Neural crest cell (in vitro differentiated cells): ENCODE results near the gene LSM14B. TPM values are rescaled to one million over a fixed set of nuclear protein-coding genes. Genes with fewer than 3 reads are reported as not detected.
A peak's percentile ranks its signal among the peaks of the same experiment; 100 is the strongest.

Source experiments
- DNase-seq: peaks from one replicate; pipeline ENCODE4 v3.0.0; 2021; ENCODE audit warnings: low read depth, mixed read lengths, low spot score
- H3K27ac Mint-ChIP-seq: one replicate; pipeline ENCODE4 v1.8.0; 2021; ENCODE audit warnings: mild to moderate bottlenecking, mixed read lengths; ENCODE audit not compliant: unreplicated experiment
- H3K27me3 Mint-ChIP-seq: 2 replicates; pipeline ENCODE4 v1.8.0; 2021; ENCODE audit warnings: low read depth, mild to moderate bottlenecking, mixed read lengths
- H3K36me3 Mint-ChIP-seq: 2 replicates; pipeline ENCODE4 v1.8.0; 2021; ENCODE audit warnings: low read depth, mild to moderate bottlenecking, mixed read lengths
- H3K4me1 Mint-ChIP-seq: 2 replicates; pipeline ENCODE4 v1.8.0; 2021; ENCODE audit warnings: mixed read lengths
- H3K4me3 Mint-ChIP-seq: one replicate; pipeline ENCODE4 v1.8.0; 2021; ENCODE audit warnings: mild to moderate bottlenecking, mixed read lengths
- H3K9me3 Mint-ChIP-seq: 2 replicates; pipeline ENCODE4 v1.8.0; 2021; ENCODE audit warnings: mixed read lengths
- total RNA-seq: library from RNA; stranded (reverse); gene quantifications from 2 replicates; pipeline ENCODE4 v1.2.1, GENCODE V29; 2021
- TF ChIP-seq, protein P1 (sequence below): fragments of 200-600 bp; sonication (generic); conservative IDR thresholded peaks from 2 replicates; pipeline ENCODE4 v1.5.0; 2021; ENCODE audit warnings: antibody characterized with exemption, mild to moderate bottlenecking

LSM14B gene
- total RNA-seq, 1 donor from 2014 or later, result 97.1 TPM

DNA sequence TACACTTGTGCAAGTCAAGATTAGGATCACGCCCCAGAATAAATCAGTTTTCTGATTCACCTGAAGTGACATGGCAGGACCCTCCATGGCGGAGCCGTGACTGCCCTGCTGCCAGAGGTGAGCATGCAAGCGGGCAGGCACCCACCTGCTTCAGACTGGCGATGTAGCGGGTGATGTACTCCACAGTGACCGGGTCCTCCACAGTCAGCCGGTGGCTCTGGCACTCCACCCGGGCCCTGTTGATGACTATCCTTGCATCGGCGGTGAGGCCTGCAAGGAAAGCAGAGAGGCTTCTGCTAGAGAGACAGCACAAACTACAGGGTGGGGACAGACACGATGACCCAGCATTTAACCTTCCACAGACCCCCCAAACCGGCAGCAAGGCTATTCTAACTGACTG, 17.4 kb downstream of the LSM14B start:
- Mint-ChIP-seq H3K27me3 (peaks cover 5% of the 10 kb centered on the region), H3K9me3 (no peaks in the 10 kb centered on the region), H3K36me3 (peaks cover 26% of the 10 kb centered on the region), H3K4me3 (peak overlapping the region; percentile 98), H3K27ac (no peak overlapping the region), H3K4me1 (peaks cover 26% of the 10 kb centered on the region)
- TF ChIP-seq, protein P1, sequence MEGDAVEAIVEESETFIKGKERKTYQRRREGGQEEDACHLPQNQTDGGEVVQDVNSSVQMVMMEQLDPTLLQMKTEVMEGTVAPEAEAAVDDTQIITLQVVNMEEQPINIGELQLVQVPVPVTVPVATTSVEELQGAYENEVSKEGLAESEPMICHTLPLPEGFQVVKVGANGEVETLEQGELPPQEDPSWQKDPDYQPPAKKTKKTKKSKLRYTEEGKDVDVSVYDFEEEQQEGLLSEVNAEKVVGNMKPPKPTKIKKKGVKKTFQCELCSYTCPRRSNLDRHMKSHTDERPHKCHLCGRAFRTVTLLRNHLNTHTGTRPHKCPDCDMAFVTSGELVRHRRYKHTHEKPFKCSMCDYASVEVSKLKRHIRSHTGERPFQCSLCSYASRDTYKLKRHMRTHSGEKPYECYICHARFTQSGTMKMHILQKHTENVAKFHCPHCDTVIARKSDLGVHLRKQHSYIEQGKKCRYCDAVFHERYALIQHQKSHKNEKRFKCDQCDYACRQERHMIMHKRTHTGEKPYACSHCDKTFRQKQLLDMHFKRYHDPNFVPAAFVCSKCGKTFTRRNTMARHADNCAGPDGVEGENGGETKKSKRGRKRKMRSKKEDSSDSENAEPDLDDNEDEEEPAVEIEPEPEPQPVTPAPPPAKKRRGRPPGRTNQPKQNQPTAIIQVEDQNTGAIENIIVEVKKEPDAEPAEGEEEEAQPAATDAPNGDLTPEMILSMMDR, result no peak
- no peak for DNase-seq

DNA sequence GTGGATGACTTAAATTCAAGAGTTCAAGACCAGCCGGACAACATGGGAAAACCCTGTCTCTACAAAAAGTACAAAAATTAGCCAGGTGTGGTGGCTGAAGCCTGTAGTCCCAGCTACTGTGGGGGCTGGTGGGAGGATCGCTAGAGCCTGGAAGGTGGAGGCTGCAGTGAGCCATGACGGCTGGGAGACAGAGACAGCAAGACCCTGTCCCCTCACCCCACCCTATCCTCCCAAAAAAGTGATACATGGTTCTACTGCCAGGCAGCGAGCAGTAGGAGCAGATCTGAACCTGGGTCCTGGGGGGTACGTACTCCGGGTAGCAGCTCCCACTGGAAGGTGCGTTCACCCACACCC, 18.7 kb downstream of the LSM14B start:
- Mint-ChIP-seq H3K27ac (peak overlapping the region; percentile 94), H3K4me1 (peaks cover 37% of the 10 kb centered on the region), H3K9me3 (no peaks in the 10 kb centered on the region), H3K4me3 (peak overlapping the region; percentile 98), H3K36me3 (peaks cover 26% of the 10 kb centered on the region), H3K27me3 (peaks cover 5% of the 10 kb centered on the region)
- DNase-seq, result no peak
- TF ChIP-seq, protein P1, result no peak

DNA sequence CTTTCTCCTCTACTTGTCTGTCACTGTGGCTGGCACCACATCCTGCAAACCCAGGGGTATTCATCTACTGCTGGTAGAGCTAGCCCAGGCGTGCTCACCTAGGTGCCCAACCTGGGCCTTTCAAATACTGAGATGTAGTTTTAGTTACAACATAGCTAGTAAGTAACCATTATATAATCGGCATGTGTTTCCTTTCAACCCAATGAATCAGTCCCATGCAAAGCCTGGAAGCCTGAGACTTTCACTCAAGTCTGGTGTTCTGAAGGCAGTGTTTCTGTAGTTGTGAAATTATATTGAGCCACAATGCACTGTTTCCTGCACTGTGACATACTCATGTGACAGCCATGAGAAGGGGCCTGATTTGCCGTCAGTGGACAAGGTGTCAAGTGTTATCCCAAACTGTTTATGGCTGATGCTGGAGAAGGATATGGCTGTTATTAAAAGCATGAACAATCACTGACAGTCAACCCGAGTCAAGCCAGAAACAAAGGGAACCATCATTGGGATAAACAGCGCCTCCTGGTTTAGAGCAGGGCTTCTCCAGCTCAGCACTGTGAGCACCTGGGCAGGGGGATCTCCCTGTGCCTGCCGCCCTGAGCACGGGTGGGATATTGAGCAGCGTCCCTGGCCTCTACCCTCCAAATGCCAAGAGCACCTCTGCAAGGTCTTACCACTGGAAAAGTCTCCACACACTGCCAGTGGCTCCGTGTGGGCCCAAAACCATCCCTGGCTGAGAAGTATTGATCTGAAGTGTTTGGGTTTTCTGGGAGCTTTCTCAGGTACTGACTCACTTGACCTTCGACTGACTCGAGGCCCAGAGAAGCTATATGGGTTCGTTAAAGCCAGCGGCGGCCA, 19.3 kb downstream of the LSM14B start:
- Mint-ChIP-seq H3K27me3 (peaks cover 5% of the 10 kb centered on the region), H3K36me3 (peaks cover 24% of the 10 kb centered on the region), H3K4me3 (peak overlapping the region; percentile 98), H3K4me1 (peaks cover 37% of the 10 kb centered on the region), H3K9me3 (no peaks in the 10 kb centered on the region), H3K27ac (peak overlapping the region; percentile 94)
- TF ChIP-seq, protein P1, result peak; percentile 46
- DNase-seq, result no peak

DNA sequence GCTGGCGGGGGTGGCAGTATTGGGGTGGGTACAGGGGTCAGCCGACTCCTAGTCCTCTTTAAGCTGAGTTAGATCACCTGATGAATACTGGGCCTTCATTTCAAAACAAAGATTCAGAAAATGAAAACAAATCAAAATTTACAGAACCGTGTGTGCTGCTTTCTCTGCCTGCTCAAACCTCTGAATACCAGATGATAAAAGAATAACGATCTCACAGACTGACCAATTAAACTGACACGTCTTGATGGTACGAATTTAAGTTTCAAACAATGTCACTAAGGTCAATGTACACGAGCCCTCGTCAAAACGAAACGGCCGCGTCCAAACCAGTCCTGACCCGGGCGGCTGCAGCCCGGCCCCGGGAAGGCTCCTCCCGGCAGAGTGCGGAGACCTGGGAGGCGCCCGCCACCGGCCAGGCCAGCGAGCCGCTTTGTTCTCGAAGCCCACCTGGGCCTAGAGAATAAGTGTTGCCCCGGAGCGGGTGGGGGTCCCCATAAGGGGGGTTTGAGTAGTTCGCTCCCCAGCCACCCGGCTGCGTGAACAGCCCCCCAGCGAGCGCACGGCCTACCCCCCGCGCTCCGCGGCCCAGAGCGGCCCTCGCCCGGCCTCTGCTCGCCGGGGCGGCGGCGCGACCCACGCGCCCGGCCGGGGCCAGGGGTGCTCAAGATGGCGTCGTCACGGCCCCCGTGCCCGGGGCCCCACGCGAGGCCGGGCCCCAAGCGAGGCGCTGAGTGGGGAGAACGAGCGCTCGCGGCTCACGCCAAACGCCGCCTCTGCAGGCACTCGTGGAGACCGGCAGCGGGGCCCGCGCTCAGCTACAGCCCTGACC, 20.2 kb downstream of the LSM14B start:
- peak overlapping the region; percentile 94 for H3K27ac Mint-ChIP-seq
- peaks cover 5% of the 10 kb centered on the region for H3K27me3 Mint-ChIP-seq
- H3K9me3 Mint-ChIP-seq, result no peaks in the 10 kb centered on the region

More for the DNA sequence above, 20.2 kb downstream of the LSM14B start:
- H3K4me3 Mint-ChIP-seq, result peak overlapping the region; percentile 98
- peaks cover 20% of the 10 kb centered on the region for H3K36me3 Mint-ChIP-seq
- no peak for DNase-seq
- H3K4me1 Mint-ChIP-seq, result peaks cover 37% of the 10 kb centered on the region
- TF ChIP-seq, protein P1, result no peak
